GM23338 (cell line): ENCODE measurements around the gene SH3GL3. TPM values are rescaled to one million over a fixed set of nuclear protein-coding genes. Genes with fewer than 3 reads are reported as not detected.

Experiments used
- ATAC-seq: fragments of 200-7000 bp; cut with Tn5 transposase; 3 replicates; pipeline ENCODE4 v1.9.1; 2020
- DNase-seq: peaks from one replicate; pipeline ENCODE4 v3.0.0-alpha.2; 2015; ENCODE audit warnings: low spot score
- H2AFZ ChIP-seq: fragments of 200-600 bp; sonication (generic); 2 replicates; pipeline ENCODE4 v1.8.0; 2016; ENCODE audit warnings: antibody characterized with exemption, mild to moderate bottlenecking, moderate library complexity
- H3F3A ChIP-seq: fragments of 200-600 bp; sonication (generic); replicated peaks from 2 replicates; pipeline ENCODE4 v1.8.0; 2017; ENCODE audit warnings: antibody characterized with exemption, mixed run types, low read depth
- H3K27ac ChIP-seq: fragments of 200-600 bp; sonication (generic); 2 replicates; pipeline ENCODE4 v1.6.1; 2016; ENCODE audit warnings: low read depth
- H3K27me3 ChIP-seq: fragments of 200-600 bp; sonication (generic); 2 replicates; pipeline ENCODE4 v1.8.0; 2016; ENCODE audit warnings: mild to moderate bottlenecking, mixed run types, moderate library complexity; ENCODE audit not compliant: insufficient read depth
- H3K36me3 ChIP-seq: fragments of 200-600 bp; sonication (generic); 2 replicates; pipeline ENCODE4 v1.8.0; 2016; ENCODE audit warnings: mild to moderate bottlenecking; ENCODE audit not compliant: insufficient read depth
- H3K4me1 ChIP-seq: fragments of 200-600 bp; sonication (generic); 2 replicates; pipeline ENCODE4 v1.8.0; 2016; ENCODE audit warnings: mild to moderate bottlenecking, moderate library complexity; ENCODE audit not compliant: insufficient read depth
- H3K4me2 ChIP-seq: fragments of 200-600 bp; sonication (generic); 2 replicates; pipeline ENCODE4 v1.7.1; 2017; ENCODE audit warnings: mixed run types
- H3K4me3 ChIP-seq: fragments of 200-600 bp; sonication (generic); 2 replicates; pipeline ENCODE4 v1.6.1; 2016; ENCODE audit warnings: mixed run types
- H3K79me2 ChIP-seq: fragments of 200-600 bp; sonication (generic); replicated peaks from 2 replicates; pipeline ENCODE4 v1.8.0; 2017; ENCODE audit warnings: mild to moderate bottlenecking; ENCODE audit not compliant: insufficient read depth
- H3K9me2 ChIP-seq: fragments of 200-600 bp; sonication (generic); 2 replicates; pipeline ENCODE4 v1.8.0; 2017; ENCODE audit not compliant: insufficient read depth
- H4K20me1 ChIP-seq: fragments of 200-600 bp; sonication (generic); replicated peaks from 2 replicates; pipeline ENCODE4 v1.8.0; 2017; ENCODE audit warnings: mild to moderate bottlenecking; ENCODE audit not compliant: insufficient read depth
- H3K27ac Mint-ChIP-seq: 2 replicates; pipeline ENCODE4 v1.8.0; 2020; ENCODE audit warnings: inconsistent platforms, mild to moderate bottlenecking, moderate library complexity, mixed read lengths
- H3K27me3 Mint-ChIP-seq: 3 replicates; pipeline ENCODE4 v1.8.0; 2022; ENCODE audit warnings: low read depth, mild to moderate bottlenecking, moderate library complexity, mixed read lengths, inconsistent platforms; ENCODE audit not compliant: insufficient read depth, poor library complexity
- H3K36me3 Mint-ChIP-seq: 3 replicates; pipeline ENCODE4 v1.8.0; 2021; ENCODE audit warnings: low read depth, mild to moderate bottlenecking, inconsistent platforms, moderate library complexity, mixed read lengths
- H3K4me1 Mint-ChIP-seq: 3 replicates; pipeline ENCODE4 v1.8.0; 2020; ENCODE audit warnings: mild to moderate bottlenecking, inconsistent platforms, mixed read lengths
- H3K4me3 Mint-ChIP-seq: 3 replicates; pipeline ENCODE4 v1.8.0; 2021; ENCODE audit warnings: moderate library complexity, mild to moderate bottlenecking, inconsistent platforms, mixed read lengths
- H3K9me3 Mint-ChIP-seq: 3 replicates; pipeline ENCODE4 v1.8.0; 2020; ENCODE audit warnings: moderate library complexity, mild to moderate bottlenecking, inconsistent platforms, mixed read lengths
- CREB1 ChIP-seq: fragments of 250-450 bp; sonication (Bioruptor Pico); IDR thresholded peaks from 2 replicates; pipeline ENCODE4 v1.5.0; 2020; ENCODE audit warnings: low read depth, mild to moderate bottlenecking, moderate library complexity
- CTCF ChIP-seq, 2 experiments: fragments of 200-600 bp in 1 of 2; sonication (generic) in 1 of 2; conservative IDR thresholded peaks; 2 replicates each; pipeline versions ENCODE4 v1.5.1 to v1.6.1; 2016 to 2017; ENCODE audit warnings: antibody characterized with exemption in 2 of 2, low read depth in 2 of 2, mild to moderate bottlenecking in 2 of 2, moderate library complexity in 1 of 2
- ETS1 ChIP-seq: IDR thresholded peaks from 2 replicates; pipeline ENCODE4 v1.6.1; 2016; ENCODE audit warnings: antibody characterized with exemption
- EZH2 ChIP-seq: fragments of 200-600 bp; sonication (generic); IDR thresholded peaks from one replicate; pipeline ENCODE4 v1.8.0; 2017; ENCODE audit warnings: antibody characterized with exemption, mild to moderate bottlenecking, low read depth; ENCODE audit not compliant: unreplicated experiment
- EZH2phosphoT487 ChIP-seq: fragments of 200-600 bp; sonication (generic); IDR thresholded peaks from one replicate; pipeline ENCODE4 v1.8.1; 2018; ENCODE audit warnings: antibody characterized with exemption; ENCODE audit not compliant: unreplicated experiment
- JUNB ChIP-seq: IDR thresholded peaks from one replicate; pipeline ENCODE4 v1.6.1; 2016; ENCODE audit warnings: antibody characterized with exemption; ENCODE audit not compliant: unreplicated experiment
- NANOG ChIP-seq: IDR thresholded peaks from 2 replicates; pipeline ENCODE4 v1.6.1; 2016; ENCODE audit warnings: antibody characterized with exemption, borderline replicate concordance
- POLR2AphosphoS5 ChIP-seq: IDR thresholded peaks from 2 replicates; pipeline ENCODE4 v1.6.1; 2016; ENCODE audit warnings: antibody characterized with exemption, low read depth
- REST ChIP-seq: IDR thresholded peaks from one replicate; pipeline ENCODE4 v1.6.1; 2018; ENCODE audit warnings: antibody characterized with exemption; ENCODE audit not compliant: unreplicated experiment
- STAT1 ChIP-seq: IDR thresholded peaks from one replicate; pipeline ENCODE4 v1.6.1; 2016; ENCODE audit warnings: antibody characterized with exemption; ENCODE audit not compliant: unreplicated experiment
- ZNF114 ChIP-seq: fragments of 250-450 bp; sonication (Bioruptor Pico); IDR thresholded peaks from 2 replicates; pipeline ENCODE4 v1.5.0; 2020; ENCODE audit warnings: mild to moderate bottlenecking, moderate library complexity
- ZNF331 ChIP-seq: fragments of 250-450 bp; sonication (Bioruptor Pico); IDR thresholded peaks from 2 replicates; pipeline ENCODE4 v1.5.0; 2020; ENCODE audit warnings: low read depth, mild to moderate bottlenecking, moderate library complexity
- polyA plus RNA-seq: library from polyadenylated mRNA; unstranded; fragments of >200 nt; fragmentation: Nextera tagmentation; extraction: Ambion mirVana; gene quantifications from 2 replicates; pipeline ENCODE4 v1.2.1, GENCODE V29; 2016
- total RNA-seq: library from RNA; depleted of rRNA; stranded (reverse); fragments of >200 nt; shearing (Covaris generic); gene quantifications from 2 replicates; pipeline ENCODE4 v1.2.3, GENCODE V29; 2014

Gene SH3GL3
- total and polyA plus RNA-seq, 2 experiments from 2014 or later: 15.9 to 21.1 TPM

- TF ChIP-seq CTCF (conservative IDR thresholded peaks at IDR 0.05; ENCODE audit: low read depth in 2 of 2): no peak
- no peak for TF ChIP-seq REST
- TF ChIP-seq ZNF331 (CRISPR knock-in tag): no peak
- no peak for TF ChIP-seq ETS1
- no peak for TF ChIP-seq EZH2phosphoT487
- no peak for TF ChIP-seq EZH2
- H3K27ac Mint-ChIP-seq: no peak overlapping the region
- H3F3A ChIP-seq: no peaks in the 10 kb centered on the region
Measured at GRCh38 chr15:83487519-83487918, 40.4 kb downstream of the SH3GL3 start.

GRCh38 chr15:83489690-83490089 lies 42.5 kb downstream of the SH3GL3 start:
- H3K27me3 ChIP-seq: no peaks in the 10 kb centered on the region
- no peak for ATAC-seq
- no peaks in the 10 kb centered on the region for H3K4me1 ChIP-seq
- H3K36me3 ChIP-seq: no peaks in the 10 kb centered on the region
- Mint-ChIP-seq H3K36me3 (peaks cover 16% of the 10 kb centered on the region; the same call in 2 of the 3 replicates), H3K4me1 (no peaks in the 10 kb centered on the region; the same call in 2 of the 3 replicates), H3K27ac (no peak overlapping the region), H3K9me3 (peaks cover 11% of the 10 kb centered on the region; the same call in 2 of the 3 replicates), H3K27me3 (peaks cover 2% of the 10 kb centered on the region), H3K4me3 (no peak overlapping the region)
- no peaks in the 10 kb centered on the region for H3F3A ChIP-seq
- no peak overlapping the region for H3K4me2 ChIP-seq
- H3K4me3 ChIP-seq: no peak overlapping the region
- no peaks in the 10 kb centered on the region for H3K9me2 ChIP-seq
- H3K27ac ChIP-seq: no peak overlapping the region
- DNase-seq: no peak
- H4K20me1 ChIP-seq: no peaks in the 10 kb centered on the region
- no peak overlapping the region for H2AFZ ChIP-seq
- no peaks in the 10 kb centered on the region for H3K79me2 ChIP-seq
- TF ChIP-seq STAT1 (no peak), JUNB (no peak), POLR2AphosphoS5 (no peak), CTCF (conservative IDR thresholded peaks at IDR 0.05; ENCODE audit: low read depth in 2 of 2) (no peak), CREB1 (no peak), ZNF114 (CRISPR knock-in tag) (no peak), NANOG (no peak), EZH2 (no peak), EZH2phosphoT487 (no peak)

More at GRCh38 chr15:83487519-83487918, 40.4 kb downstream of the SH3GL3 start:
- Histone ChIP-seq H3K4me3 (no peak overlapping the region), H2AFZ (no peak overlapping the region), H3K9me2 (no peaks in the 10 kb centered on the region), H3K36me3 (no peaks in the 10 kb centered on the region), H3K27me3 (no peaks in the 10 kb centered on the region), H3K27ac (no peak overlapping the region), H3K4me1 (no peaks in the 10 kb centered on the region), H4K20me1 (no peaks in the 10 kb centered on the region), H3K79me2 (no peaks in the 10 kb centered on the region), H3K4me2 (no peak overlapping the region)
- Mint-ChIP-seq H3K4me3 (no peak overlapping the region), H3K9me3 (peaks cover 21% of the 10 kb centered on the region; the same call in 2 of the 3 replicates), H3K27me3 (peaks cover 2% of the 10 kb centered on the region), H3K36me3 (peaks cover 22% of the 10 kb centered on the region), H3K4me1 (no peaks in the 10 kb centered on the region; the same call in 2 of the 3 replicates)
- DNase-seq (no peak), ATAC-seq (no peak)
